Gastrocnemius medialis (tissue), 4 donors: ENCODE data around the gene NREP.

Source experiments
- POLR2A ChIP-seq, 2 donors: fragments of 450-650 bp; IDR thresholded peaks; one replicate each; pipeline ENCODE4 v1.6.1; 2017; ENCODE audit warnings: antibody characterized with exemption in 2 of 2, mild to moderate bottlenecking in 2 of 2, moderate library complexity in 2 of 2
- TF ChIP-seq, protein P1 (sequence below), 5 experiments: fragments of 450-650 bp in 3 of 5; fragments of 200-600 bp in 2 of 5; sonication (generic) in 2 of 5; IDR thresholded peaks in 4 of 5; conservative IDR thresholded peaks in 1 of 5; 1 replicate in 4 of 5; 2 replicates in 1 of 5; pipeline ENCODE4 v1.5.1; 2016 to 2019; ENCODE audit warnings: antibody characterized with exemption in 5 of 5, mild to moderate bottlenecking in 3 of 5, moderate library complexity in 3 of 5

- TF ChIP-seq, protein P1, sequence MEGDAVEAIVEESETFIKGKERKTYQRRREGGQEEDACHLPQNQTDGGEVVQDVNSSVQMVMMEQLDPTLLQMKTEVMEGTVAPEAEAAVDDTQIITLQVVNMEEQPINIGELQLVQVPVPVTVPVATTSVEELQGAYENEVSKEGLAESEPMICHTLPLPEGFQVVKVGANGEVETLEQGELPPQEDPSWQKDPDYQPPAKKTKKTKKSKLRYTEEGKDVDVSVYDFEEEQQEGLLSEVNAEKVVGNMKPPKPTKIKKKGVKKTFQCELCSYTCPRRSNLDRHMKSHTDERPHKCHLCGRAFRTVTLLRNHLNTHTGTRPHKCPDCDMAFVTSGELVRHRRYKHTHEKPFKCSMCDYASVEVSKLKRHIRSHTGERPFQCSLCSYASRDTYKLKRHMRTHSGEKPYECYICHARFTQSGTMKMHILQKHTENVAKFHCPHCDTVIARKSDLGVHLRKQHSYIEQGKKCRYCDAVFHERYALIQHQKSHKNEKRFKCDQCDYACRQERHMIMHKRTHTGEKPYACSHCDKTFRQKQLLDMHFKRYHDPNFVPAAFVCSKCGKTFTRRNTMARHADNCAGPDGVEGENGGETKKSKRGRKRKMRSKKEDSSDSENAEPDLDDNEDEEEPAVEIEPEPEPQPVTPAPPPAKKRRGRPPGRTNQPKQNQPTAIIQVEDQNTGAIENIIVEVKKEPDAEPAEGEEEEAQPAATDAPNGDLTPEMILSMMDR (IDR thresholded peaks at IDR 0.05 in 4 of 5, conservative IDR thresholded peaks at IDR 0.05 in 1 of 5): no peak
- TF ChIP-seq POLR2A (IDR thresholded peaks at IDR 0.05): no peak
Measured at GRCh38 chr5:111691508-111691907, 65.5 kb downstream of the NREP start.
